Measurements from ENCODE around the gene NEB.

The NEB gene

GRCh38 chr2:151472966-151473365 lies 261.3 kb downstream of the NEB start:
- DNase-seq: no peak

- DNase-seq: no peak
Observed at GRCh38 chr2:151470556-151470955, 263.7 kb downstream of the NEB start.

DNA sequence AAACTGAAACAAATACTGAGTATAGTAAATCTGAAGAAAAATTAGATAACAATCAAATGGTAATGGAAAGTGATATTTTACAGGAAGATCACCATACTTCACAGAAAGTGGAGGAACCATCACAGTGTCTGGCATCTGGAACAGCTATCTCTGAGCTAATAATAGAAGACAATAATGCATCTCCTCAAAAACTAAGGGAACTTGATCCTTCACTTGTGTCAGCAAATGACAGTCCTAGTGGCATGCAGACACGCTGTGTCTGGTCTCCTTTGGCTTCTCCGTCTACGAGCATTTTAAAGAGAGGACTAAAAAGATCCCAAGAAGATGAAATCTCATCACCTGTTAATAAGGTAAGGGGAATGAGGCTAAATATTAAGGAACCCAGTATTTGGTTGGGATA lies 268.5 kb downstream of the NEB start:
- no peak for DNase-seq

DNA sequence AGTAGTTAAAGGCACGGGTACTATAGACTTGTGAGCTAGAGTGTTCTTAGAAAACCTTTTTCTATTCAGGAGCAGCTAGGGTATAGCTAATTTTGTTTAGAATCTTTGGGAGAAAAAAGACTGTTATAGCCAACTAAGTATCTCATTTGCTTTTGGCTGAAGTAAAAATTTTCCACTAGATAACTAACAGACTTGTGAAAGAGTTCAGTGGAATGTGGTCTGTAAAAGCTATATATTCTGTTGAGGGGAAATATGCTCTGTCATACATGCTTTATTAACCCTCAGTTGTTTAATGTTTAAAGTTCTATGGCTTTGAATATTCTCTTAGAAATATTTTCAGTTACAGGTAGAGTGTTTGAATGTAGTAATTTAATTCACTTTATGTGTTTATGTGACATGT lies 274.9 kb downstream of the NEB start:
- no peak for DNase-seq

GRCh38 chr2:151439127-151439526 lies 295.1 kb downstream of the NEB start:
- no peak for DNase-seq

GRCh38 chr2:151438506-151438905 lies 295.8 kb downstream of the NEB start:
- DNase-seq: no peak

GRCh38 chr2:151437630-151438029 lies 296.6 kb downstream of the NEB start:
- DNase-seq: no peak

Data from activated naive CD4-positive, alpha-beta T cell treated with anti-CD3 and anti-CD28 coated beads, Interleukin-2, amount 50 U/mL, for 16 hours (primary cell).